ENCODE measurements around the gene INO80C. TPM values are rescaled to one million over a fixed set of nuclear protein-coding genes. Genes with fewer than 3 reads are reported as not detected.

The INO80C gene, protein sequence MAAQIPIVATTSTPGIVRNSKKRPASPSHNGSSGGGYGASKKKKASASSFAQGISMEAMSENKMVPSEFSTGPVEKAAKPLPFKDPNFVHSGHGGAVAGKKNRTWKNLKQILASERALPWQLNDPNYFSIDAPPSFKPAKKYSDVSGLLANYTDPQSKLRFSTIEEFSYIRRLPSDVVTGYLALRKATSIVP
- total RNA-seq, result 22.8 TPM

DNA sequence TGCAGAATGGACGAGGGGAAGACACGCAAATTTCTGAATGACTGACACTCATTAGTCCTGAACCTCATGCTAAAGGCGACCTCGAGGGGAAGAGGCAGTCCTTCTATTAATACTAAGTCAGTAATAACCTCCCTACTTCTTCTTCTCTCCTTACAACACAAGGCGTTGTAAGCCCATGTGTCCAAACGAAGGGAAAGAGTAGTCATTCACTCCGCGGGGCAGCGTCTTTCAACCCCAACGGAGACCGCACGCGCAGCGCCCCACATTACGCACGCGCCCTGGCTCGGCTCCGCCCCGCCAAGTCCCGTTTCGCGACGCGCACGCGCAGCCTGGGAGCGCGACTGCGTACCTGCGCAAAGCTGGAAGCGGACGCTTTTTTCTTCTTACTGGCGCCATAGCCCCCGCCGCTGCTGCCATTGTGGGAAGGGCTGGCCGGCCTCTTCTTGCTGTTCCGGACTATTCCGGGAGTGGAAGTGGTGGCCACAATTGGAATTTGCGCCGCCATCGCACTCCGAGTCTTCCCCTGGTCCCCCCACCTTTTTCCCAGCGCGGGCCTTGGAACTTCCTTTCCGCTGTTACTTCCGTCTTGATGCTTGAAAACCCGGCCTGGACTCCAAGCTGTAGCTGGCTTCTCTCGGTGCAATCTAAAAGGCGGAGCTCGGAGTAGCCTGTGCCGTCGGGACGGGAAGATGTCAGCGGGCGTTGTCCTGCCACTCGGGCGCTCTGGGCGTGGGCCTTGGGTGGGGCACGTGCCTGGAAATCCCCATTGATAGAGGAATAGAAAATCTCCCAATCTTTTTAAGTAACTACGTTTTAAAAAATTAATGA is at the start of gene INO80C:
TSS of gene INO80C (minus strand) at position 591 of the 828 bp plus-strand sequence. CDS start at position 505, 86 bp downstream.
- peak; percentile 98 for DNase-seq

GRCh38 chr18:35547008-35547605 is 49.3 kb upstream of the INO80C start:
- no peak for DNase-seq

DNA sequence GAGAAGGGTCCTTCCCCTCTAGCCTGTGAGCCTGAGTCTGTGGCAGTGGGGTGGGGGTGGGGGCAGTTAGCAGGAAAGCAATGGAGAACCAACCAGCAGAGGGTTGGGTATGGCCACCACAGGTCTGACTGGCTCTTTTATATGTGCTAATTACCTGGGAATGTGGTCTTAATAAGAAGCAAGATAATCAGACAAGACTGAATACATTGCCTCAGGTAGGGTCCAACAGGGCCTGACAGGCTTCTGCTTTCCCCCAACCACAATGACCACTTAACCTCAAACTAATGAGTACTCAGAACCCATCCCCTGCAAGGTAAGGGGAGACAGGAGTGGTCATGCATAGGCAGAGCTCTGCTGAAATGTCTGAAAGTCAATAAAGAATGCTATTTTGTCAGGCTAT is 44.6 kb upstream of the INO80C start:
- DNase-seq, result no peak

DNA sequence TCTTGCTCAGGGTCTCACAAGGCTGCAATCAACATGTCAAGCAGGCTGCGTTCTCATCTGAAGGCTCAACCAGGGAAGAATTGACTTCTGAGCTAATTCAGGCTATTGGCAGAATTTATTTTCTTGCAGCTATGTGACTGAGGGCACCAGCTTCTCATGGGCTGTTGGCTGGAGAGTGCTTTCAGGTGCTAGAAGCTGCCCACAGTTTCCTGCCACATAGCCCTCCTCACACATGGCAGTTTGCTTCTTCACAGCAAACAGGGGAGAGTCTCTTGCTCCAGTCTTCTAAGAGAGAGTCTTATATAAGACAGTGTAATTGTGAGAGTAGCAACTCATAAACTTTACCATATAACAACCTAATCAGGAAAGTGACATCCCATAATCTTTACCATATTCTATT is 37.5 kb upstream of the INO80C start:
- no peak for DNase-seq

DNA sequence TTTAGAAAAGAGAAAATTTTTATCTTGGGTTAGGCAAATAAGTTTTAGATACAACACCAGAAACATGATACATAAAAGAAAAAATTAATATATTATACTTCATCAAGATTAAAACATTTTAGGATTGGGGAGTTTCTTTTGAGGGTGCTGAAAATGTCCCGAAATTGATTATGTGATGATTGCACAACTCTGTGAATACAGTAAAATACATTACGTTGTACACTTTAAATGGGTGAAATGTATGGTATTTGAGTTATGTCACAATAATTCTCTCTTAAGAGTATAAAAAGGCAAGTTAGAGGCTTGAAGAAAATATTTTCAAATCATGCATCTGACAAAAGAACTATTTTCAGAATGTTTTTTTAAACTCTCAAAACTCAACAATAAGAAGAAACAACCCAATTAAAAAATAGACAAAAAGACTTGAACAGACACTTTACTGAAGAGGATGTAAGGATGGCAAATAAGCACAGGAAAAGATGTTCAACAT is 36.2 kb upstream of the INO80C start:
- DNase-seq, result no peak

- no peak for DNase-seq
These were observed 31.1 kb upstream of the INO80C start for GRCh38 chr18:35528749-35529274.

DNA sequence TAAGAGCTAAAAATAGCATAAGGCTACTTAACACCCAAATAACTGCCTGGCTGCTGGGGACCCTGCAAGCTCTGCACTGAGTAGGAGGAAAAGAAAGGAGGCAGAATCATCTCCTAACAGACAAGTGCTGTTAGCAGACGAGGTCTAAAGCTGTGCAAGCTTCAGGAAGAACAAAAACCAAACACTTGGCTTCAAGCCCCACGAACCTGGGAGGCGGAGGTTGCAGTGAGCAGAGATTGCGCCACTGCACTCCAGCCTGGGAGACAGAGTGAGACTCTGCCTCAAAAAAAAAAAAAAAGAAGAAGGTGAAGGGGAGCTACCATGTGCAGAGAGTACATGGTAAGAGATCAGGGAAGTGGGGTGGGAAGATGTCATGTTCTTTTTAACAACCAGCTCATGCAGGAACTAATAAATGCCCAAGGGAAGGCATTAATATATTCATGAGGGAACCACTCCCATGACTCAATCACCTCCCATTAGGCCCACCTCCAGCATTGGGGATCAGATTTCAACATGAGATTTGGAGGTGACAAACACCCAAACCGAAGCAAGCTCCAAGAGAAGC is 28.8 kb upstream of the INO80C start:
- DNase-seq, result no peak

- no peak for DNase-seq
These were observed 28.2 kb upstream of the INO80C start for GRCh38 chr18:35525795-35526494.

DNA sequence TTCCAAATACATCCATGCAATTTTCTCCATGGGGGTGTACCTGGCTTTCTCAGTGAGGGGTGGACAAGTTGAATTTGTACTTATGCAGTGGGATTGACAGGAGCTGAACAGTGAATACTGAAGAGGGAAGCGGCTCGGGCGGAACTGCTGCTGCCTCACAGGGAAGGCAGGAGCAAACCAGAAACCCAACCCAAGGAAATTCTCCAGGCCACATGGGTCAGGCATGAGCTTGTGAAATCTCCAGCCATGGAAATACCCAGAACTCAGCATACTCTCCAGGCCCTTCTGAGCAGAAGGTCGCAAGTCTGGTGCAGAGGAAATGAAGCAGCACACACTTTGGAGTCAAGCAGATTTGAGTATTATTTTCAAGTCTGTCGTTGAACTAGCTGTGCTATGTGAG is 26.5 kb upstream of the INO80C start:
- DNase-seq, result no peak

DNA sequence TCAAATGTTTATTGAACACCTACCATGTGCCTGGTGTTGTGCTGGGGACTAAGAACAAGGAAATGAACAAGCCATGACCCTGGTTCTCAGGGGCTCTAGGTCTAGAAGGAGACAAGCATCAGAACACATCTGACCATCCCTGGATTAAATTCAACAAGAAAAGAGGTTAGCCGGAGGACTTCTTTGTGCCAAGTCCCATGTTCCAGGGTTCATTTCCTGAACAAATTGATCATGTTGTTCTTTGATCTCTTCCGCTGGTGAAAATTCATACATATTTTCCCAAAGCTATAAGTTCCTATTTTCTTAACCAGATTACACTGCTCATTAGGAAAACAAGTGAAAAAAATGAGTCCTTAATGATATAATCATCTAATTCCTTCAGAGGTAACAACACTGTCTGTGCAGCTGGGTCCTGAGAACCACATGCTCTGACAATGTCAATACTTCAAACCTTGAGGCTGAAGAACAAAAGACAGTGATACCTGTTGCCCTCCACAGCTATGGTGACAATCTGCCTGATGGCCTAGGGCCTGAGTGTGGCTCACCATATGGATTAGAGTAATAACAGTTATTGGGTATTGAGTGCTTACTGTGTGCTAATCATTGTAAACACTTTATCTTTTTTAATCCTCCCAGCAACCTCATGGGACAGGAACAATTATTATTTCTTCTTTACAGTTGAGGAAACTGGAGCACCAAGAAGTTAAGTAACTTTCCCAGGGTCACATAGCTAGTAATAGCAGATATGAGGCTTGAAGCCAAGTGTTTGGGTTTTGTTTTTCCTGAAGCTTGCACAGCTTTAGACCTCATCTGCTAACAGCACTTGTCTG is 24.6 kb upstream of the INO80C start:
- no peak for DNase-seq

DNA sequence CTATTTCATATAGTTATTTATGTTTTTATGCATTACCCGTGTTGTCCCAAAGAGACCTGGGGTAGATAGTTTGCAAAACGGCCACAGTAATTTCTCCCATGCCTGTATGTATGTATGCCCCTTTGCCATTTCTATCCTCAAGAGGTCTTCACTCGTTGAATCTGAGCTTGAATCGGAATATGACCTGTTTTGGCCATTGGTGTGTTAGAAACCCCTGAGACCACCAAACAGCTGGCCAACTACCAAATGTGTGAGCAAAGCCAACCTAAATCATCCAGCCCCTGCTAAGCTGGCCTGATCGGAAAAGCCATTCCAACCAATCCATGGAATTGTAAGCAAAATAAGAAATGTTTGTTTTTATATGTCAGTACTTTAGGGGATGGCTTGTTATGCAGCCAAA is 23.4 kb upstream of the INO80C start:
- DNase-seq, result no peak

- no peak for DNase-seq
These were observed 21.6 kb upstream of the INO80C start for GRCh38 chr18:35519148-35519899.

- DNase-seq, result no peak
These were observed 20.0 kb upstream of the INO80C start for GRCh38 chr18:35517715-35518114.

GRCh38 chr18:35516789-35517188 is 19.0 kb upstream of the INO80C start:
- DNase-seq, result no peak

DNA sequence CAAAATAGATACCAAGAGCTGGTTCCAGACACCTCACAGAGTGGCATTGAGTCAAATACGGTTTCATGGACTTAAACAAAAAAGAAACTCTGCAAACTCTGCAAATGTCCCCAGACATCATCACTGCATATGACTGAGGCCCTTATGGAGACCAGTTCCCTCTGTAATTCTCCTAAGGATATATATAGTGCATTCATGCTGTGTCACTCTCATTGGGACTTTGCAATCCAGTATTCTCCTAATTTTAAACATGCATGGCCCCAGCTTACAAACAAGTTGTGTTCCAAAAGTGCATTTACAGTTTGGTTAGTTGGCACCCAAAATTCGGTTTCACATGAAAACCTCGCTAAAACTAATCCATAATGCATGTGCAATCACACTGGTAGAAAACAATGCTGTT is 18.6 kb upstream of the INO80C start:
- DNase-seq, result no peak

DNA sequence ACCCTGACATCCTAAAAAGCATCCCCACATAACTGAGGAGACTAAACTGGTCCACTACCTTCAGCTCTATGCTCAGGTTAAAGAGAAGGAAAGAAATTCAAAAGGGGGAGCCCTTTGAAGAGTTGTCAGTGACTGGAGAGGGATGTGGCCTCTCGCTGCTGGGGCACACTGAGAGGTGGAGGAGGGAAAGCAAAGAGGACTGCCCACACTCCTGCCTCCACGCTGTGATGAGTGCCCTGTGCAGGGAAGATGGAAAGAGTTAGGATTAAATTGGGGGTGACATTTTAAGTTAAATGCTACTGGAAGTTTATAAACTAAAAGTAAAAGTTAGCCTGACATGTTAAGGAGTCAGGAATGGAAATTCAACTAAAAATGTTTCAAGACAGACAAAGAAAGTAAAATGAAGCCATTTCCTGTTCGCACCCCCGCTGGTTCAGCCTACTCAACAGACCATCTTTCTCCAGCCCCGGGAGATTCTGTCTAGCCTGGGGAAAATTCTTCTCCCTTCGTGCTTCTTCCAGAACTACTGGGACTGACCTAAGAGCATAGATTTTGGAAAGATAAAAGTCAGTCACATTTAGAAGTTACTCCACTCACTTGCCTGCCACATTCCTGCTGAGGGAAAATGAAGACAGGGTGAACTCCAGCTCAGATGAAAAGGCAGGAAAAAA is 17.8 kb upstream of the INO80C start:
- no peak for DNase-seq

DNA sequence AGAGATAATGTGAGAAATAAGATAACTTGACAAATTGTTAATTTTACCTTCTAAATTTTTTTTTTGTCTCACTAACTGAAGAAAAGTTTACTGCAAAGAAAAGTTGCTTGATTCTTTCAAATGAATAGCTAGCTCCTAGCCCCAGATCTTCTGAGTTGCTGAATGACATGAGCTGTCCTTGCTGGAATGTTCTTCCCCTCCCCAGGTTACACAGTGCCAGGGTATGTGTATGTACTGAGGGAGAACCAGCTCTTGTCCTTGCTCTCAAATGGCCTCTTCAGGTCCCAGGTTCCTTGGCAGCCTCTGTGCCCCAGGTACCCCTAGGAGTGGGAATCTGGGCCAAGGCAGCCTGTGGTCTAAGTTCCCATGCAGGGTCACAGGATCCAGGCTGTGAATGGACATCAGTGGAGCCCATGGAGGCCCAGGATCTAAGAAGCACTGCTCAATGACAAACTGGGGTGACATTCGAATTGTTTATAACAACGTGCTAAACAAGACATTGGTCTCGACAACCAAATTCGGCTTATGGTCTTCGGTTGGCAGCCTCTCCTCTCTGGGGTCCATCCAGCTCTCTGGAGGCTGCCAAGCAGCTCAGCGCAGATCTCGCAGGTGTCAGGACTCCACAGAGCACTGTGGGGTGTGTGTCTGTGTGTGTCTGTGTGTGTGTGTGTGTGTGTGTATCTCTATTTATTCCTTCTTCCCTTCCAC is 17.1 kb upstream of the INO80C start:
- DNase-seq, result no peak

DNA sequence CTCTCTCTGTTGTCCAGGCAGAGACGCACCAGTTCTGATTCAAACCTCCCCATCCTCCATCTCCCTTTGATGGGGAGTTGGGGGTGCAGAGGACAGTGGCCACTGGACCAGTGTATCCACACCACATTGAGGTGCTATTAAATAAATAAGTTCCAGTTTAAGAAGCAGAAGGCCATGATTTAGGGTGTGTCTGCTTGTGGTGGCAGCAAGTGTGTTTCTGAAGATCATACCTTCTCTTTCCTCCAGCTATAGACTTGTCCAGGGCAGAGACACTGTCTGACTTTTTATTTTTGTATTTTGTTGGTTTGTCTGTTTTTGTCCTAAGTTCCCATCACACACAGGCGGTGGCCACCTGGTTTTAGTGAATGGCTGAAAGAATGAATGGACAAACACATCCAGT is 16.5 kb upstream of the INO80C start:
- no peak for DNase-seq
